ENCODE data around the gene UAP1. TPM values are rescaled to one million over a fixed set of nuclear protein-coding genes. Genes with fewer than 3 reads are reported as not detected.
"Not testable (repeated sequence)": the region's sequence is repeated elsewhere in the genome, so short reads cannot be mapped to it uniquely, and the experiment has no call there.

The UAP1 gene
- total RNA-seq, 4 donors from 2014 or later: 157 to 485 (median 258) TPM

DNA sequence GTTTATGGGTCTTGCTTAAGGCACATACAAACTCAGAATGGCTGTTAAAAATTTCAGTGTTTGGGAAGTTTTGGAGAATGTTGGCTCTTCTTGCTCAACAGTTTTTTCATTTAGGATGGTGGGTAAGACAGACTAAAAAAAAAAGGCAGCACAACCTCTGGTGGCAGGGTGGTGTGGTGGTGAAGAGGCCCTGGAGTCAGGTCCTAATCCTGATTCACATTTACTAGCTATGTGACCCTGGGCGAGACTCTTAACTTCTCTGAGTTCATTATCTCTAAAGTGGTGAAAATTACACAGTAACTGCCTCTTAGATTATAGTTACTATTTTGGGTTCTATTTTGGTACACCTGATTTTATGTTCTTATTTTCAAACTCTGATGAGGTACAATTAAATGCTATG is 11.6 kb downstream of the UAP1 start:
- ATAC-seq (ENCODE audit: low FRiP score) (no peak), DNase-seq (ENCODE audit: low spot score) (no peak)
- TF ChIP-seq, protein P1, sequence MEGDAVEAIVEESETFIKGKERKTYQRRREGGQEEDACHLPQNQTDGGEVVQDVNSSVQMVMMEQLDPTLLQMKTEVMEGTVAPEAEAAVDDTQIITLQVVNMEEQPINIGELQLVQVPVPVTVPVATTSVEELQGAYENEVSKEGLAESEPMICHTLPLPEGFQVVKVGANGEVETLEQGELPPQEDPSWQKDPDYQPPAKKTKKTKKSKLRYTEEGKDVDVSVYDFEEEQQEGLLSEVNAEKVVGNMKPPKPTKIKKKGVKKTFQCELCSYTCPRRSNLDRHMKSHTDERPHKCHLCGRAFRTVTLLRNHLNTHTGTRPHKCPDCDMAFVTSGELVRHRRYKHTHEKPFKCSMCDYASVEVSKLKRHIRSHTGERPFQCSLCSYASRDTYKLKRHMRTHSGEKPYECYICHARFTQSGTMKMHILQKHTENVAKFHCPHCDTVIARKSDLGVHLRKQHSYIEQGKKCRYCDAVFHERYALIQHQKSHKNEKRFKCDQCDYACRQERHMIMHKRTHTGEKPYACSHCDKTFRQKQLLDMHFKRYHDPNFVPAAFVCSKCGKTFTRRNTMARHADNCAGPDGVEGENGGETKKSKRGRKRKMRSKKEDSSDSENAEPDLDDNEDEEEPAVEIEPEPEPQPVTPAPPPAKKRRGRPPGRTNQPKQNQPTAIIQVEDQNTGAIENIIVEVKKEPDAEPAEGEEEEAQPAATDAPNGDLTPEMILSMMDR (IDR thresholded peaks at IDR 0.05): no peak

DNA sequence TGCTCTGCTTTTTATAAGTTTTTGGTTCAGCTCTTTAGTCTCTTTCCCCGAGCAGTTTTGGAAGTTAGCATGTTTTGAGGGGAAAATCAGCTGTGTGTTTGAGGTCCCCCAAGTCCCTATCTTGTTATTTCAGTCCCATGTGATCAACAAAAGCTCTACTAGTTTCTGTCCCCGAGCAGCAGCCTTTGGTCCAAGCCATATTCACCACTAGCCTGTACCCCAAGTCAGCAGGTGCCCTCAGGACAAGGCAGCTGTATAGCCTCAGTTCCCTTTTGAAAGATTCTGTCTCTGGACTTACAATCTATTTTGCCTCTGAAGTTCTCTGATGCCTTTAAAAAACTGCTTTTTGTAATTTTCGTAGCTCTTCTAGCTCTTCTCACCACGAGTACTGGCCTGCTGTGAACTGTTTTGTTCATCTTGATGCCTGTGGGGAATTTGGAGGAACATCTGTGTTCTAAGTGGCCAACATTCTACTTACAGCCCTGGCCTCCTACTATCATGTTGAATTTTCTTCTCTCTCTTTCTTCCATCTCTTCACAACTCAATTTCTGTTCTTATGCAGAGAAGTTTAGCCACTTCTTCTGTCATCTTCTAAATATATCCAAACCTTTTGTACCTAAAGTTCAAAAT is 16.7 kb downstream of the UAP1 start:
- TF ChIP-seq, protein P1 (IDR thresholded peaks at IDR 0.05): no peak
- DNase-seq (ENCODE audit: low spot score): no peak
- no peak for ATAC-seq (ENCODE audit: low FRiP score)

DNA sequence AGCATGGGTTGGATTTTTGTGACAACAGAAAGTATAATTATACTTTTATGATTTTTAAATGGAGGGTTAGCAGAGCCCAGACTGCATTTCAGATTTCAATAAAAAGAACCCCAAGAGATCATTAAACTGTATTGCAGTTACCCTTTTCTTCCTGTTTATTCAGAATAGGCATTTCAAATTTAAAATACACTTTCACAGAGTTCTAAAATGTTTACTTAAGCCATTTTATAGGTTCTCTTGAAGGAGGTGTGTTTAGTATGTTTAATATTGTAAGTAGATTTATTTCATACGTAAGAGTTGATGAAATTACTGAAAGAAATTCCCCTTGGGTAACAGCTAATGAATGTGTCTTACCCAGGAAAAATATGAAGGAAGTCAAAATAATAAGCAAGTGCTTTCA is 17.4 kb downstream of the UAP1 start:
- DNase-seq (ENCODE audit: low spot score) (no peak), ATAC-seq (ENCODE audit: low FRiP score) (no peak)
- TF ChIP-seq, protein P1 (IDR thresholded peaks at IDR 0.05): no peak

DNA sequence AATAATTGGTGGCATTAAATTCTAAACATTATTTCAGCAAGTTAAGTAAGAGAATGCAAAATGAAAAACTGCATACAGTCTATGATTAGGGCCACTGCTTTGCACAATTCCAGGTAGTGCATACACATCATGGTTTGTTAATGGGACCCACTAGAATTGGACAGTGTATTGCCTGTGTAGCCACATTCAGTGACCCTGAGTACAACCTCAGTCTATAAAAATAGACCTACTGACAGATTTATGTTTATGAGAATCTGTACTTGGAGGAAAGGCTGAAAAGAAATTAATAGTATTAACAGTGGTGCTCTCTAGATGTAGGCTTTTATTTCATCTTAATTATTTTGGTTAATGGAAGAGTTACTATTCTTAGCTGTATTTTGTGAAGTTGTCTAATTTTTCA is 18.8 kb downstream of the UAP1 start:
- no peak for ATAC-seq (ENCODE audit: low FRiP score)
- TF ChIP-seq, protein P1 (IDR thresholded peaks at IDR 0.05): no peak
- DNase-seq (ENCODE audit: low spot score): no peak

DNA sequence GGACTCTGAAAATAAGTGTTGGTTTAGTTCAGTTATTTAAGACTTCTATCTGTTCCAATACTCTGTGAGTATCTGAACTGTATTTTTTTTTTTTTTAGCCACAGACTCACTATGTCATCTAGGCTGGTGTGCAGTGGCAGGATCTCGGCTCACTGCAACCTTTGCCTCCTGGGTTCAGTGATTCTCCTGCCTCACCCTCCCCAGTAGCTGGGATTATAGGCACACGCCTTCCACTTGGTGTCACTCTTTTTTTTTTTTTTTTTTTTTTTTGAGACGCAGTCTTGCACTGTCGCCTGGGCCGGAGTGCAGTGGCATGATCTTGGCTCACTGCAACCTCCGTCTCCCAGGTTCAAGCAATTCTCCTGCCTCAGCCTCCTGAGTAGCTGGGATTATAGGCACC is 21.4 kb downstream of the UAP1 start:
- ATAC-seq (ENCODE audit: low FRiP score); DNase-seq (ENCODE audit: low spot score): not testable (repeated sequence)

DNA sequence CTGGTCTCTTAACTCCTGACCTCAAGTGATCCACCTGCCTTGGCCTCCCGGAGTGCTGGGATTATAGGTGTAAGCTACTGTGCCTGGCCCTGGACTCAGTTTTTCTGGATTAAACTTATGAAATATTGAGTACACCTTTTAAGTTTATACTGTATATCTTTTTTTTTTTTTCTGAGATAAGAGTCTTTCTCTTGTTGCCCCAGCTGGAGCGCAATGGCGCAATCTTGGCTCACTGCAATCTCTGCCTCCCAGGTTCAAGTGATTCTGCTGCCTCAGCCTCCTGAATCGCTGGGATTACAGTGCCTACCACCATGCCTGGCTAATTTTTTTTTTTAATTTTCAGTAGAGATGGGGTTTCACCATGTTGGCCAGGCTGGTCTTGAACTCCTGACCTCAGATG is 23.6 kb downstream of the UAP1 start:
- DNase-seq (ENCODE audit: low spot score); ATAC-seq (ENCODE audit: low FRiP score): not testable (repeated sequence)

DNA sequence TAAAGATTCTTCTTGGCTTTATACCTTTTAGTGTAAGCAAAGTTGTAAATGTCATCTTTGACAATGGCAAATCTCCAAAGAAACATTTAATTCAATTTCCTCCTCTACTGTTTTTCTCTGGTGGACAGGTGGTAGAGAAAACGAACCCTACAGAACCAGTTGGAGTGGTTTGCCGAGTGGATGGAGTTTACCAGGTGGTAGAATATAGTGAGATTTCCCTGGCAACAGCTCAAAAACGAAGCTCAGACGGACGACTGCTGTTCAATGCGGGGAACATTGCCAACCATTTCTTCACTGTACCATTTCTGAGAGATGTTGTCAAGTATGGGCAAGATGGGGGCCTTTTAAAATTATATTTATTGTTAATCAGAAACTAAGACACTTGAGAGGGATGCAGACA is 25.8 kb downstream of the UAP1 start:
- ATAC-seq (ENCODE audit: low FRiP score) (no peak), DNase-seq (ENCODE audit: low spot score) (no peak)
- TF ChIP-seq, protein P1 (IDR thresholded peaks at IDR 0.05): no peak

DNA sequence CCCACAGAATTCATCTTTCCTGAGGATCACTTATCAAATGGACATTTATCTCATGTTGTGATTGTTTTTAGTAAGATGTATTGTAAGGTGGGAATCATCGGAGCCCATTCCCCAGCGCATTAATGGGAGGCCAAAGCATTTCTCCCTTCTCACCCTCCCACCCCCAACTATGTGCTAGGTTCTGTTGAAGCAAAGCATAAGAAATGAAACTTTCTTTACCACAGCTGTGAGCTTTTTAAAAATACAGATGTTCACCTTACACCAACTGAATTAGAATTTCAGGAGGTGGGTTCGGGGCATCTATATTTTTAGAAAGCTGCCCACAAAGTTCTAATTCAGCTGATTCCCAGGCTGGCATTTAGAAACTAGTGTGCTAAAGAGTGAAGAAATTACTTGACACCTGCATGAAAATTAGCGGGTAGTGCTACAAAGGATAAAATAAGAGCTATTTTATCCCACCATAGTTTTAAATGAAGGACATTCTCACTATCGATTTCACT is 26.3 kb downstream of the UAP1 start:
- TF ChIP-seq, protein P1 (IDR thresholded peaks at IDR 0.05): no peak
- DNase-seq (ENCODE audit: low spot score): no peak
- no peak for ATAC-seq (ENCODE audit: low FRiP score)
